GM23248 (cell line): ENCODE data around the gene ZSCAN2. TPM values are rescaled to one million over a fixed set of nuclear protein-coding genes. Genes with fewer than 3 reads are reported as not detected.
A peak's percentile ranks its signal among the peaks of the same experiment; 100 is the strongest.
"Not testable (repeated sequence)": the region's sequence is repeated elsewhere in the genome, so short reads cannot be mapped to it uniquely, and the experiment has no call there.

Experiments
- DNase-seq: peaks from one replicate; pipeline ENCODE4 v3.0.0-alpha.2; 2015
- H2AFZ ChIP-seq: fragments of 200-600 bp; sonication (generic); 2 replicates; pipeline ENCODE4 v1.6.1; 2016; ENCODE audit warnings: antibody characterized with exemption
- H3F3A ChIP-seq: fragments of 200-600 bp; sonication (generic); 2 replicates; pipeline ENCODE4 v1.6.1; 2016; ENCODE audit warnings: mild to moderate bottlenecking, antibody characterized with exemption, mixed run types; ENCODE audit not compliant: insufficient read depth
- H3K27ac ChIP-seq: fragments of 200-600 bp; sonication (generic); 2 replicates; pipeline ENCODE4 v1.5.1; 2016; ENCODE audit warnings: mild to moderate bottlenecking
- H3K27me3 ChIP-seq: fragments of 200-600 bp; sonication (generic); replicated peaks from 2 replicates; pipeline ENCODE4 v1.6.1; 2016; ENCODE audit warnings: mild to moderate bottlenecking; ENCODE audit not compliant: insufficient read depth
- H3K36me3 ChIP-seq: fragments of 200-600 bp; sonication (generic); 2 replicates; pipeline ENCODE4 v1.6.1; 2016; ENCODE audit warnings: low read depth, mild to moderate bottlenecking
- H3K4me1 ChIP-seq: fragments of 200-600 bp; sonication (generic); 2 replicates; pipeline ENCODE4 v1.6.1; 2016; ENCODE audit warnings: mild to moderate bottlenecking; ENCODE audit not compliant: insufficient read depth
- H3K4me2 ChIP-seq: fragments of 200-600 bp; sonication (generic); one replicate; pipeline ENCODE4 v1.6.1; 2016; ENCODE audit warnings: mild to moderate bottlenecking; ENCODE audit not compliant: unreplicated experiment
- H3K4me3 ChIP-seq: fragments of 200-600 bp; sonication (generic); 2 replicates; pipeline ENCODE4 v1.5.1; 2016; ENCODE audit warnings: mild to moderate bottlenecking
- H3K79me2 ChIP-seq: fragments of 200-600 bp; sonication (generic); 2 replicates; pipeline ENCODE4 v1.6.1; 2016; ENCODE audit warnings: mild to moderate bottlenecking; ENCODE audit not compliant: insufficient read depth
- H3K9ac ChIP-seq: fragments of 200-600 bp; sonication (generic); 2 replicates; pipeline ENCODE4 v1.6.1; 2016; ENCODE audit warnings: mild to moderate bottlenecking
- H3K9me2 ChIP-seq: fragments of 200-600 bp; sonication (generic); 2 replicates; pipeline ENCODE4 v1.6.1; 2016; ENCODE audit warnings: mixed run types, mild to moderate bottlenecking, moderate library complexity; ENCODE audit not compliant: insufficient read depth
- H3K9me3 ChIP-seq: fragments of 200-600 bp; sonication (generic); one replicate; pipeline ENCODE4 v1.6.1; 2017; ENCODE audit warnings: low read depth
- H4K20me1 ChIP-seq: fragments of 200-600 bp; sonication (generic); 2 replicates; pipeline ENCODE4 v1.6.0; 2016; ENCODE audit not compliant: insufficient read depth
- EZH2 ChIP-seq: fragments of 200-600 bp; sonication (generic); IDR thresholded peaks from 2 replicates; pipeline ENCODE4 v1.6.1; 2018; ENCODE audit warnings: antibody characterized with exemption, mild to moderate bottlenecking; ENCODE audit not compliant: insufficient read depth, poor library complexity, severe bottlenecking
- EZH2phosphoT487 ChIP-seq: fragments of 200-600 bp; sonication (generic); IDR thresholded peaks from 2 replicates; pipeline ENCODE4 v1.6.1; 2018; ENCODE audit warnings: antibody characterized with exemption, moderate library complexity, mild to moderate bottlenecking, low read depth; ENCODE audit not compliant: insufficient read depth
- WGBS, 2 experiments: methylation state at CpG; one replicate each; pipeline ENCODE4 v1.1.6; 2015 to 2017; ENCODE audit warnings: low lambda C conversion rate in 2 of 2, low coverage in 1 of 2; ENCODE audit errors: missing lambda C conversion rate in 2 of 2; 5-methylcytosine and 5-hydroxymethylcytosine counted together
- in situ Hi-C: fragments of 300-500 bp; cut with MboI; formaldehyde crosslinking; loops from 2 replicates; pipeline ENCODE4 v1.15.0; 2020
- polyA plus RNA-seq: library from polyadenylated mRNA; unstranded; fragments of >200 nt; fragmentation: Nextera tagmentation; extraction: Ambion mirVana; gene quantifications from 2 replicates; pipeline ENCODE4 v1.2.1, GENCODE V29; 2016
- total RNA-seq: library from RNA; depleted of rRNA; stranded (reverse); fragments of >200 nt; shearing (Covaris generic); gene quantifications from 2 replicates; pipeline ENCODE4 v1.2.3, GENCODE V29; 2014; rRNA removed

Gene ZSCAN2
- total RNA-seq (3.4 and 15.0 TPM in 2 replicates), polyA plus RNA-seq (2.8 and 2.9 TPM in 2 replicates)

DNA sequence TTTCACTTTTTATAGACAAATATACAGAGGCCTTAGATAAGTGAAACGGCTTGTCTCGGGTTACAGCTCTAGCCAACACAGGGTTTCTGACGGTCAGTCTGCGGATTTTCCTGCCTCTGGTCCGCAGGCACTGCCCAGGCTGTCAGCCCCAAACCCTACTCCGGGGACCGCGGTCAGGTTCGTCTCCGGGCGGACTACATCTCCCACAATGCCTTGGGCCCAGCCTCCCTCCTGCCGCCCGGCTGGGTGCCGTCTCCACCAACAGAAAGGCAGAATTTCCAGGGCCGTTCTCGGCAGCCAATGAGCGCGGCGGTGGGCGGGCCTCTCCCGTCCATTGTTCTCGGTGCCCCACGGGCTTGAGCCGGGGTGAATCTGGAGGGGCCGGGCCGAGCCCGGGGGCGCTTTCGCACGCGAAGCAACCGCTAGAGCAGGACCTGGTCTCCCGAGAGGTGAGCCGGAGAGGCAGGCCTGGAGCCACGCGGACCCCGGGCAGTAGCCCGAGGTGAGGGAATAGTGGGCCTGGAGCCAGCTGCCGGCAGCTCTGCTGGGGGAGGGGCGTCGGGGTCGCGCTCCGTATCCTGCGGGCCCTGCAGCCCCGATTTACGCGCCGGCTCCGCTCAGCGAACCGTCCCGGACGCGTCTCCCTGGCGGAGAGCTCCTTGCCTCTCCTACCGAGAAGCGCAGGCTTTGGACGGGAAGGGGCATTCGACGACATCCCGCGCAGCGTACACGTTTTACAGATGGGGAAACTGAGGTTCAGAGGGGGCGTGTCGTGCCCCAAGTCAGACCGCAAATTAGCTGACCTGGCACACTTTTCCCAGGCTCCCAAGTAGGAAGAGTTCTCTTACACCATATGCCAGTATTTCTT is at the start of gene ZSCAN2:
Gene ZSCAN2 (plus strand): TSS at position 323 of the 868 bp plus-strand sequence. CDS start 2,919 bp downstream, outside the sequence.
- peak; percentile 98 for DNase-seq
- in situ Hi-C loops = no loop called here
- H3K9me3 ChIP-seq = no peaks in the 10 kb centered on the region
- H3F3A ChIP-seq = no peaks in the 10 kb centered on the region
- peak within 1 kb of the TSS; percentile 18; the same call in 1 of the 2 replicates for H3K27ac ChIP-seq
- H3K9ac ChIP-seq = peak within 1 kb of the TSS; percentile 78
- H3K4me3 ChIP-seq = peak within 1 kb of the TSS; percentile 91
- H4K20me1 ChIP-seq = no peaks in the 10 kb centered on the region
- no peaks in the 10 kb centered on the region for H3K27me3 ChIP-seq
- H2AFZ ChIP-seq = peak within 1 kb of the TSS; percentile 100
- H3K4me1 ChIP-seq = 0 out of 2 replicates have a peak, but pooled peaks cover 6% of the 10 kb centered on the region
- no peaks in the 10 kb centered on the region for H3K79me2 ChIP-seq
- TF ChIP-seq EZH2phosphoT487 (no peak), EZH2 (no peak)
- H3K36me3 ChIP-seq = no peaks in the 10 kb centered on the region
- H3K4me2 ChIP-seq = peak within 1 kb of the TSS; percentile 91
- no peaks in the 10 kb centered on the region for H3K9me2 ChIP-seq
- WGBS, 2 experiments = 1 to 2% methylated on average over 54 to 62 of the region's 68 CpGs

DNA sequence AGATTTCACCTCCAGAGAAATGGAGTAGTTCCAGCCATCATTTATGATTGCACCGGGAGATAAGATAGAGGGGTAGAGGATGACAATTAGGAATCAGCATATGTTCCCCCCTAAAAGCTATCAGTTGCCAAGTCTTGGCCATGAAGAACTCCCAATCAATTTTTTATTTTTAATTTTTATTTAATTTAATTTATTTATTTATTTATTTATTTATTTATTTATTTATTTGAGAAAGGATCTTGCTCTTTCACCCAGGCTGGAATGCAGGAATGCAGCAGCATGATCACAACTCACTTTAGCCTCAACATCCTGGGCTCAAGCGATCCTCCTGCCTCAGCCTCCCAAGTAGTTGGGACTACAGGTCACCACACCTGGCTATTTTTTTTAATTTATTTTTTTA is 49.2 kb upstream of the ZSCAN2 start:
- in situ Hi-C loops = not testable (repeated sequence)
- WGBS, 2 experiments = 97 to 100% methylated on average over 2 of the region's 2 CpGs

GRCh38 chr15:84552896-84553295 is 47.9 kb upstream of the ZSCAN2 start:
- H3K4me2 ChIP-seq = no peak overlapping the region
- in situ Hi-C loops = no loop called here
- WGBS, 2 experiments = 15 to 50% methylated on average over 1 of the region's 1 CpG
- peaks cover 70% of the 10 kb centered on the region for H3K79me2 ChIP-seq
- peak; percentile 79 for DNase-seq
- TF ChIP-seq EZH2 (no peak), EZH2phosphoT487 (no peak)
- no peaks in the 10 kb centered on the region for H3K9me2 ChIP-seq
- H3F3A ChIP-seq = peaks cover 24% of the 10 kb centered on the region
- no peak overlapping the region for H3K9ac ChIP-seq
- H3K4me1 ChIP-seq = peaks cover 40% of the 10 kb centered on the region
- H3K27me3 ChIP-seq = no peaks in the 10 kb centered on the region
- peak overlapping the region; percentile 59 for H3K27ac ChIP-seq
- 0 out of 2 replicates have a peak, but pooled peaks cover 4% of the 10 kb centered on the region for H3K36me3 ChIP-seq
- no peak overlapping the region for H2AFZ ChIP-seq
- H3K9me3 ChIP-seq = no peaks in the 10 kb centered on the region
- H3K4me3 ChIP-seq = no peak overlapping the region
- H4K20me1 ChIP-seq = peaks cover 8% of the 10 kb centered on the region; the same call in 1 of the 2 replicates

More for the DNA sequence above, 49.2 kb upstream of the ZSCAN2 start:
- H3K27ac ChIP-seq, H3K9me2 ChIP-seq, H3K9ac ChIP-seq, H3K36me3 ChIP-seq, H4K20me1 ChIP-seq, DNase-seq, H2AFZ ChIP-seq, H3K9me3 ChIP-seq, H3K4me2 ChIP-seq, H3K27me3 ChIP-seq, H3K4me3 ChIP-seq: not testable (repeated sequence)
- Histone ChIP-seq H3K4me1 (peaks cover 40% of the 10 kb centered on the region), H3K79me2 (peaks cover 72% of the 10 kb centered on the region), H3F3A (peaks cover 24% of the 10 kb centered on the region)

DNA sequence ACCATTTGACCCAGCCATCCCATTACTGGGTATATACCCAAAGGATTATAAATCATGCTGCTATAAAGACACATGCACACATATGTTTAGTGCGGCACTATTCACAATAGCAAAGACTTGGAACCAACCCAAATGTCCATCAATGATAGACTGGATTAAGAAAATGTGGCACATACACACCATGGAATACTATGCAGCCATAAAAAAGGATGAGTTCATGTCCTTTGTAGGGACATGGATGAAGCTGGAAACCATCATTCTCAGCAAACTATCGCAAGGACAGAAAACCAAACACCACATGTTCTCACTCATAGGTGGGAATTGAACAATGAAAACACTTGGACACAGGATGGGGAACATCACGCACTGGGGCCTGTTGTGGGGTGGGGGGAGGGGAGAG is 44.1 kb upstream of the ZSCAN2 start:
- in situ Hi-C loops, H3K9me2 ChIP-seq, H3K4me2 ChIP-seq, H3K36me3 ChIP-seq, H2AFZ ChIP-seq, H3K9ac ChIP-seq, H3K27ac ChIP-seq, H3K9me3 ChIP-seq, H3K27me3 ChIP-seq, DNase-seq, H4K20me1 ChIP-seq, H3K4me3 ChIP-seq: not testable (repeated sequence)
- 88 to 97% methylated on average over 3 of the region's 3 CpGs for WGBS, 2 experiments
- peaks cover 78% of the 10 kb centered on the region for H3K79me2 ChIP-seq
- peaks cover 30% of the 10 kb centered on the region for H3K4me1 ChIP-seq
- peaks cover 20% of the 10 kb centered on the region for H3F3A ChIP-seq

DNA sequence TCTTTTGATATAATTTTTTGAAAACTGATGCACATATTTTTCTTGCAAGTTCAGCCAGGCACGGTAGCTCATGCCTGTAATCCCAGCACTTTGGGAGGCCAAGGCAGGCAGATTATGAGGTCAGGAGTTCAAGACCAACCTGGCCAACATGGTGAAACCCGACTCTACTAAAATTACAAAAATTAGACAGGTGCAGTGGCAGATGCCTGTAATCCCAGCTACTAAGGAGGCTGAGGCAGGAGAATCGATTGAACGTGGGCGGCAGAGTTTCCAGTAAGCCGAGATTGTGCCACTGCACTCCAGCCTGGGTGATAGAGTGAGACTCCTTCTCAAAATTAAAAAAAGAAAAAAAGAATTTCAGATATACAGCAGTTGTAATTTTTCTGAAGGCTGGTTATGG is 32.8 kb upstream of the ZSCAN2 start:
- H3K36me3 ChIP-seq, H3K27me3 ChIP-seq, H4K20me1 ChIP-seq, H3K9ac ChIP-seq, DNase-seq, H3K9me3 ChIP-seq, in situ Hi-C loops, H3K4me2 ChIP-seq, H2AFZ ChIP-seq, H3K27ac ChIP-seq, H3K4me3 ChIP-seq, H3K9me2 ChIP-seq: not testable (repeated sequence)
- peaks cover 20% of the 10 kb centered on the region for H3K4me1 ChIP-seq
- 95 to 96% methylated on average over 6 of the region's 6 CpGs for WGBS, 2 experiments
- peaks cover 15% of the 10 kb centered on the region for H3F3A ChIP-seq
- peaks cover 61% of the 10 kb centered on the region for H3K79me2 ChIP-seq
